Stomach (tissue), 9 donors: Measurements from ENCODE around the gene FGGY. TPM values are rescaled to one million over a fixed set of nuclear protein-coding genes. Genes with fewer than 3 reads are reported as not detected.
A peak's percentile ranks its signal among the peaks of the same experiment; 100 is the strongest.

Experiments
- DNase-seq, 2 donors: peaks; one replicate each; pipeline versions ENCODE4 v3.0.0 to v3.0.0-alpha.2; 2013 to 2019
- H3K27ac ChIP-seq, 5 donors: fragments of 200-600 bp in 4 of 5; sonication (generic) in 4 of 5; one replicate each; pipeline ENCODE4 v1.5.1; 2013 to 2019; ENCODE audit warnings: mild to moderate bottlenecking in 1 of 5, moderate library complexity in 1 of 5
- H3K27me3 ChIP-seq, 3 donors: fragments of 200-600 bp; sonication (generic); one replicate each; pipeline ENCODE4 v1.5.1; 2017 to 2019; ENCODE audit warnings: mixed run types in 1 of 3
- H3K36me3 ChIP-seq, 4 donors: fragments of 200-600 bp; sonication (generic); 1 replicate in 3 of 4; 2 replicates in 1 of 4; pipeline ENCODE4 v1.5.1; 2016 to 2019
- H3K4me1 ChIP-seq, 4 donors: fragments of 200-600 bp; sonication (generic); one replicate each; pipeline ENCODE4 v1.5.1; 2016 to 2019
- H3K4me3 ChIP-seq, 4 donors: fragments of 200-600 bp; sonication (generic) in 3 of 4; one replicate each; pipeline ENCODE4 v1.5.1; 2016 to 2019; ENCODE audit warnings: mild to moderate bottlenecking in 1 of 4
- H3K9me3 ChIP-seq, 4 donors: fragments of 200-600 bp; sonication (generic); one replicate each; pipeline ENCODE4 v1.5.1; 2016 to 2019
- EP300 ChIP-seq: sonication (generic); formaldehyde crosslinking; IDR thresholded peaks from one replicate; pipeline ENCODE4 v1.6.1; 2017; ENCODE audit warnings: antibody characterized with exemption
- POLR2A ChIP-seq, 4 donors: fragments of 450-650 bp; IDR thresholded peaks; one replicate each; pipeline ENCODE4 v1.6.1; 2016; ENCODE audit warnings: antibody characterized with exemption in 4 of 4, control low read depth in 2 of 4, mild to moderate bottlenecking in 1 of 4, moderate library complexity in 1 of 4
- POLR2AphosphoS5 ChIP-seq, 3 donors: sonication (generic); formaldehyde crosslinking; IDR thresholded peaks; one replicate each; pipeline ENCODE4 v1.6.1; 2016; ENCODE audit warnings: antibody characterized with exemption in 3 of 3
- WGBS, 5 donors: extraction: QIAGEN DNeasy Blood & Tissue Kit in 3 of 5; methylation state at CpG; one replicate each; pipeline versions ENCODE4 v1.1.5 to v1.1.7; 2013 to 2018; 5-methylcytosine and 5-hydroxymethylcytosine counted together
- intact Hi-C: fragments of 100-400 bp; cut with DNase I; formaldehyde crosslinking; loops from one replicate; pipeline ENCODE4 v1.15.1; 2023; ENCODE audit warnings: low total_unique reads
- polyA plus RNA-seq, 3 donors: library from polyadenylated mRNA; stranded (reverse); fragments of 200-250 nt; gene quantifications; one replicate each; pipeline ENCODE4 v1.2.3, GENCODE V29; 2013
- total RNA-seq, 5 donors: library from RNA; depleted of rRNA; stranded (reverse); fragments of >200 nt; gene quantifications; one replicate each; pipeline versions ENCODE4 v1.1.0 to v1.2.3, GENCODE V29; 2014 to 2016
- TF ChIP-seq, protein P1 (sequence below), 7 experiments: fragments of 450-650 bp in 4 of 7; fragments of 200-600 bp in 3 of 7; sonication (generic) in 3 of 7; IDR thresholded peaks; one replicate each; pipeline ENCODE4 v1.5.1; 2016 to 2019; ENCODE audit warnings: antibody characterized with exemption in 7 of 7, control low read depth in 2 of 7, mild to moderate bottlenecking in 1 of 7
- donor health status: healthy with polysubstance abuse.
- donor health status: Bipolar disorder and iron deficiency.
- donor health status: healthy.

FGGY gene
- total and polyA plus RNA-seq, 8 donors, result 6.2 to 40.6 (median 10.8) TPM

DNA sequence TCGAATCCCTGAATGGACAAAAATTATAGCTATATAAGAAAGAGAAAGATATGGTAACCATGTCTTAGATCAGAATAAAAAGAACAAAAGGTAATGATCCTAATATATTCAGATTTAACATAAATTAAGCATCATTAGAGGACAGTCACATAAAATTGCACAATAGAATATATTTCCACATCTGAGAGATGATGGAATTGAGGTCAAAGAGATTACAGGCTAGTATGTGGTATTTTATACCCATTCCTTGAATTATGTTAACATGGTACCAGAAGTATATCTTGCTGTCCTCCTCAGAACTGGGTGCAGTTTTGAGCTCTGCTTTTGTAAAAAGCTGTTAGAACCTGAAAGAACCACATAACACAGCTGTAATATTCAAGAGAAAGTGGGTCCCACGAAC, 272.3 kb downstream of the FGGY start:
- H3K4me1 ChIP-seq, result peaks cover 0 to 22% (median 4%) of the 10 kb centered on the region in 4 donors
- no peaks in the 10 kb centered on the region for H3K36me3 ChIP-seq
- no peaks in the 10 kb centered on the region for H3K27me3 ChIP-seq
- no peak for DNase-seq
- H3K9me3 ChIP-seq, result peaks cover 0 to 3% (median 3%) of the 10 kb centered on the region in 4 donors
- intact Hi-C loops, result no loop called here
- TF ChIP-seq EP300 (no peak), POLR2AphosphoS5 (IDR thresholded peaks at IDR 0.05) (no peak), POLR2A (IDR thresholded peaks at IDR 0.05) (no peak)
- TF ChIP-seq, protein P1, sequence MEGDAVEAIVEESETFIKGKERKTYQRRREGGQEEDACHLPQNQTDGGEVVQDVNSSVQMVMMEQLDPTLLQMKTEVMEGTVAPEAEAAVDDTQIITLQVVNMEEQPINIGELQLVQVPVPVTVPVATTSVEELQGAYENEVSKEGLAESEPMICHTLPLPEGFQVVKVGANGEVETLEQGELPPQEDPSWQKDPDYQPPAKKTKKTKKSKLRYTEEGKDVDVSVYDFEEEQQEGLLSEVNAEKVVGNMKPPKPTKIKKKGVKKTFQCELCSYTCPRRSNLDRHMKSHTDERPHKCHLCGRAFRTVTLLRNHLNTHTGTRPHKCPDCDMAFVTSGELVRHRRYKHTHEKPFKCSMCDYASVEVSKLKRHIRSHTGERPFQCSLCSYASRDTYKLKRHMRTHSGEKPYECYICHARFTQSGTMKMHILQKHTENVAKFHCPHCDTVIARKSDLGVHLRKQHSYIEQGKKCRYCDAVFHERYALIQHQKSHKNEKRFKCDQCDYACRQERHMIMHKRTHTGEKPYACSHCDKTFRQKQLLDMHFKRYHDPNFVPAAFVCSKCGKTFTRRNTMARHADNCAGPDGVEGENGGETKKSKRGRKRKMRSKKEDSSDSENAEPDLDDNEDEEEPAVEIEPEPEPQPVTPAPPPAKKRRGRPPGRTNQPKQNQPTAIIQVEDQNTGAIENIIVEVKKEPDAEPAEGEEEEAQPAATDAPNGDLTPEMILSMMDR (IDR thresholded peaks at IDR 0.05), result no peak
- no peak overlapping the region for H3K4me3 ChIP-seq
- WGBS, 5 donors, result 81 to 93% (median 89%) methylated on average over 2 of the region's 2 CpGs
- H3K27ac ChIP-seq, result no peak overlapping the region

DNA sequence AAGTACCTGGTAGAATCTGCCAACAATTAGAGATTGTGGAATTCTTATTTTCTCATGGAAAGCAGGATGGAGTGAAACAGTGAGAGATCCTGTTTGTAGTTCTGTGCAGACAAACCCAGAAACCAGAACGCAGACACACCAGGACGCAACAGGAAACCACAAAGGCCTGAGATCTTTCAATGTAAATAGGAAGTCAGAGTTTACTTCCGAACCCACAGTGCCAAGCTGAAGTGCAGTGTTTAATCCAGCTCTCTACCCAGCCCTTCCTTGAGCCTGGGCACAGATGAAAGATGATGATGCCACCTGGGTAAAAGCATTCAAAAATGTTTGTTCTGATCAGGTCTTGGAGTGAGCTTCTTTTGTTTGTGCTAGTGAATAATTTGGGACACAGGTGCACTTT, 273.6 kb downstream of the FGGY start:
- peak in 1 of 3 donors; percentile 11 for TF ChIP-seq POLR2AphosphoS5 (IDR thresholded peaks at IDR 0.05)
- TF ChIP-seq POLR2A (IDR thresholded peaks at IDR 0.05), result no peak
- no peak for TF ChIP-seq EP300
- no peaks in the 10 kb centered on the region for H3K27me3 ChIP-seq
- H3K4me1 ChIP-seq, result peaks cover 0 to 22% (median 4%) of the 10 kb centered on the region in 4 donors
- 16 to 40% (median 22%) methylated on average over 3 of the region's 3 CpGs for WGBS, 5 donors
- H3K4me3 ChIP-seq, result no peak overlapping the region
- DNase-seq, result peak in 1 of 2 donors; percentile 50
- intact Hi-C loops, result no loop called here
- no peaks in the 10 kb centered on the region for H3K36me3 ChIP-seq
- H3K27ac ChIP-seq, result peak overlapping the region in 1 of 5 donors; percentile 15
- H3K9me3 ChIP-seq, result peaks cover 0 to 4% (median 4%) of the 10 kb centered on the region in 4 donors

DNA sequence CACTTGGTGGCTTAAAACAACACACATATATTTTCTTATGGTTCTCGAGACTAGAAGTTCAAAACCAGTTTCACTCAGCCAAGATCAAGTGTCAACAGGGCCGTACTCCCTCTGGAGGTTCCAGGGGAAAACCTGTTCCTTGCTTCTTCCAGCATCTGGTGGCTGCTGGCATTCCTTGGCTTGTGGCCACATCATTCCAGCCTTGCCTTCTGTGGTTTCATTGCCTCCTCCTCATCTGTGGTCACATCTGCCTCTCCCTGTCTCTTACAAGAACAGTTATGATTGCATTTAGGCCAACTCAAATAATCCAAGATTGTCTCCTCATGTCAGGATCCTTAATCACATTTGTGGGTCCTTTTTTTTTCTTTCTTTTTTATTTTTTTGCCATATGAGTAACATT, 277.2 kb downstream of the FGGY start:
- Histone ChIP-seq H3K36me3 (no peaks in the 10 kb centered on the region), H3K27me3 (no peaks in the 10 kb centered on the region), H3K9me3 (peaks cover 0 to 4% (median 4%) of the 10 kb centered on the region in 4 donors), H3K4me1 (peaks cover 0 to 22% (median 4%) of the 10 kb centered on the region in 4 donors), H3K4me3 (no peak overlapping the region), H3K27ac (no peak overlapping the region)
- WGBS, 5 donors, result 80 to 90% (median 81%) methylated on average over 2 of the region's 2 CpGs
- no peak for DNase-seq
- no peak for TF ChIP-seq POLR2AphosphoS5 (IDR thresholded peaks at IDR 0.05)
- TF ChIP-seq, protein P1 (IDR thresholded peaks at IDR 0.05), result no peak
- TF ChIP-seq POLR2A (IDR thresholded peaks at IDR 0.05), result no peak
- no peak for TF ChIP-seq EP300
- intact Hi-C loops, result no loop called here

DNA sequence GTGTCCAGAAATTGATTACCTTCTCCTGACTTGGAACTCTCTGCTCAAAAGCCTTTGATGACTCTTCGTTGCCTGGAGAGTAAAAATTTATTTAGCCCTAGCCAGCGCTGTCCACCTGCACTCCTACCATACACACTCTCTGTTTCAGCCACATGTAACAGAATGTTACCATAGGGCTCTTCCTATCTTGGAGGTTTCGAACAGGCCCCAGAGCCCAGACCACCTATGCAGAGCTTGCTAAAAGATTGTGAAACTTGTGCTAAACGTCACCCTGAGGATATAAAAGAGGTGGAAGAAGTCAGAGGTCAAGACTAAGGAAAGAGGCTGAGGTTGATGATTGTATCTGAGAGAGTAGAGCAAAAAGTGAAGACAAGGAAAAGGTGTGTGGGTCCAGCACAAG, 280.9 kb downstream of the FGGY start:
- Histone ChIP-seq H3K36me3 (no peaks in the 10 kb centered on the region), H3K27me3 (no peaks in the 10 kb centered on the region), H3K4me1 (no peaks in the 10 kb centered on the region), H3K4me3 (no peak overlapping the region), H3K9me3 (peaks cover 0 to 4% (median 4%) of the 10 kb centered on the region in 4 donors), H3K27ac (no peak overlapping the region)
- TF ChIP-seq EP300 (no peak), POLR2AphosphoS5 (IDR thresholded peaks at IDR 0.05) (no peak), POLR2A (IDR thresholded peaks at IDR 0.05) (no peak)
- TF ChIP-seq, protein P1 (IDR thresholded peaks at IDR 0.05), result no peak
- no peak for DNase-seq
- 86 to 95% (median 91%) methylated on average over 4 of the region's 4 CpGs for WGBS, 5 donors
- intact Hi-C loops, result no loop called here

DNA sequence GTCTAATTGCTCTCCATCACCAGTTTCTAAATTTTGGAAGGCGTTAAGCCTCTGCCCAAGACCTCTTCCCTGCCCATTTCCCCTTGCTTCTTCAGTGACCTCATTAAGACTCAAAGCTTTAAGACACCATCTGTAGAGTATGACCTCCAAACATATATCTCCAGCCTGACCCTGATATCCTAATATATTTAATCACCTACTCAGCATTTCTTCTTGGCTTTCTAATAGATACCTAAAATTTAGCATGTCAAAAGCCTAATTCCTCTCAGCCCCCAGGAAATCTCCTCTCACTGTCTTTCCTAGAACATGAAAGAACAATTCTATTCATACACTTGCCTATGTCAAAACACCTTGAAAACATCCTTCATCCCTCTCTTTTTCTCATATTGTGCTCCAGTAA, 282.3 kb downstream of the FGGY start:
- no peak for DNase-seq
- H3K27me3 ChIP-seq, result no peaks in the 10 kb centered on the region
- H3K36me3 ChIP-seq, result no peaks in the 10 kb centered on the region
- H3K27ac ChIP-seq, result no peak overlapping the region
- intact Hi-C loops, result no loop called here
- no peak overlapping the region for H3K4me3 ChIP-seq
- whole genome bisulfite sequencing, 5 donors, result 94 to 100% (median 98%) methylated on average over 1 of the region's 1 CpG
- TF ChIP-seq POLR2A (IDR thresholded peaks at IDR 0.05) (no peak), POLR2AphosphoS5 (IDR thresholded peaks at IDR 0.05) (no peak), EP300 (no peak)
- TF ChIP-seq, protein P1 (IDR thresholded peaks at IDR 0.05), result no peak
- no peaks in the 10 kb centered on the region for H3K4me1 ChIP-seq
- peaks cover 0 to under 1% (median under 1%) of the 10 kb centered on the region in 4 donors for H3K9me3 ChIP-seq
